ENCODE results near the gene BORCS5.
"Not testable (repeated sequence)": the region's sequence is repeated elsewhere in the genome, so short reads cannot be mapped to it uniquely, and the experiment has no call there.

BORCS5 gene

GRCh38 chr12:12467688-12468261 lies 110.9 kb downstream of the BORCS5 start:
- no peak for DNase-seq

GRCh38 chr12:12468575-12468974 lies 111.7 kb downstream of the BORCS5 start:
- DNase-seq: no peak

GRCh38 chr12:12469386-12469785 lies 112.5 kb downstream of the BORCS5 start:
- DNase-seq: no peak

- no peak for DNase-seq
Measured at GRCh38 chr12:12470751-12471306, 114.0 kb downstream of the BORCS5 start.

- DNase-seq: not testable (repeated sequence)
Measured at GRCh38 chr12:12471982-12472961, 115.4 kb downstream of the BORCS5 start.

- DNase-seq: no peak
Measured at GRCh38 chr12:12473223-12473622, 116.3 kb downstream of the BORCS5 start.

- DNase-seq: no peak
Measured at GRCh38 chr12:12474471-12474928, 117.6 kb downstream of the BORCS5 start.

GRCh38 chr12:12474931-12475795 lies 118.3 kb downstream of the BORCS5 start:
- no peak for DNase-seq

- no peak for DNase-seq
Measured at GRCh38 chr12:12476857-12477531, 120.1 kb downstream of the BORCS5 start.

- DNase-seq: no peak
Measured at GRCh38 chr12:12477532-12477890, 120.6 kb downstream of the BORCS5 start.

GRCh38 chr12:12480074-12480473 lies 123.2 kb downstream of the BORCS5 start:
- no peak for DNase-seq

- DNase-seq: no peak
Measured at GRCh38 chr12:12481631-12482030, 124.8 kb downstream of the BORCS5 start.

GRCh38 chr12:12482150-12482761 lies 125.4 kb downstream of the BORCS5 start:
- DNase-seq: no peak

GRCh38 chr12:12482959-12483358 lies 126.1 kb downstream of the BORCS5 start:
- DNase-seq: no peak

- no peak for DNase-seq
Measured at GRCh38 chr12:12483438-12483837, 126.6 kb downstream of the BORCS5 start.

GRCh38 chr12:12486661-12487240 lies 129.9 kb downstream of the BORCS5 start:
- no peak for DNase-seq

- no peak for DNase-seq
Measured at GRCh38 chr12:12487490-12487889, 130.6 kb downstream of the BORCS5 start.

- DNase-seq: peak in 1 of 2 experiments; percentile 52
Measured at GRCh38 chr12:12488296-12488695, 131.4 kb downstream of the BORCS5 start.

- DNase-seq: no peak
Measured at GRCh38 chr12:12488823-12489550, 132.1 kb downstream of the BORCS5 start.

- DNase-seq: no peak
Measured at GRCh38 chr12:12491606-12492005, 134.7 kb downstream of the BORCS5 start.

GRCh38 chr12:12492547-12492946 lies 135.7 kb downstream of the BORCS5 start:
- DNase-seq: no peak

All from NCI-H446 (cell line).